ENCODE measurements around the gene TMEM185A.
"Not testable (repeated sequence)": the region's sequence is repeated elsewhere in the genome, so short reads cannot be mapped to it uniquely, and the experiment has no call there.

TMEM185A gene

DNA sequence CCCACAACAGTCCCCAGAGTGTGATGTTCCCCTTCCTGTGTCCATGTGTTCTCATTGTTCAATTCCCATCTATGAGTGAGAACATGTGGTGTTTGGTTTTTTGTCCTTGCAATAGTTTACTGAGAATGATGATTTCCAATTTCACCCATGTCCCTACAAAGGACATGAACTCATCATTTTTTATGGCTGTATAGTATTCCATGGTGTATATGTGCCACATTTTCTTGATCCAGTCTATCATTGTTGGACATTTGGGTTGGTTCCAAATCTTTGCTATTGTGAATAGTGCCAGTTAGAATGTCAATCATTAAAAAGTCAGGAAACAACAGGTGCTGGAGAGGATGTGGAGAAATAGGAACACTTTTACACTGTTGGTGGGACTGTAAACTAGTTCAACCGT, 11.9 kb downstream of the TMEM185A start:
- DNase-seq, result not testable (repeated sequence)

DNA sequence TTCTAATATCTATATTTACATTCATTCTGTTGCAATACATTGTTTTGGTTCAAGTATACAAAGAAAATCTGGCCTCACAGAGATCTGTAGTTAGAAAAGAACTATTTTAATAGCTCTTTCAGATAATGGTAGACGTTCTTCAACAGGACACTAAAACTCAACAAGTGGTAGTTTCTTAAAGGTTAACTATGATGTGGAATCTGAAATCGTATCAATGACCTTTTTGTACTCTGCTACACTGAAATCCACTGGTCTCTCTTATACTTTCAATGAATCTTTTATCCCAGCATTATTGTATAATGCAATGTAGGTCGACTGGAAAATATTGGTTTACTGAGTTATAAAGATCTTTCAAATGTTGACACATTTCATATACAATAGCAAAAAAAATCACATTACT, 12.7 kb downstream of the TMEM185A start:
- no peak for DNase-seq

DNA sequence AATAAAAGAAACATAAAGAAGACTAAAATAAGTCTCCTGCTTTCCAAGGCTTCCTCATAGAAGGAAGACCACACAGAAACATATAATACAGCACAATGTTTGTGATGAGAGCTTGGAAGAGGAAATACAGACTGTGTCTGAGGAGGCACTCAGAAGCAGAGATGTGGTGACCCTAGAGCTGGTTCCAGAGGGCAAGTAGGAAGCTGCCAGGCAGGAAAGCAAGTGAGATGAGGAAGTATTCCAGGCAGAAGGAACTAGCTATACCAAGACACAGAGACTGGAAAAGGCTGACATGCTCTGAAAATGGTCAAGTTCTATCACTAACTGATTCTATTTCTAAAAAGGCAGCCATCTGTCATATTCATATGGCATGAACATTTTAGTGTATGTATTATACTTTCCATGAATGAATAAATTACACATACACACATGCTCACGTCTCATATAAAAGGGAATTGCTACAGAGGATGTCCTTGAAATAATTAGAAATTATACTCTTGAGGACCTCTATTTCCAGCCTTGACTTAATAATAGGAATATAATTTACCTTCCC, 19.9 kb downstream of the TMEM185A start:
- DNase-seq, result no peak

DNA sequence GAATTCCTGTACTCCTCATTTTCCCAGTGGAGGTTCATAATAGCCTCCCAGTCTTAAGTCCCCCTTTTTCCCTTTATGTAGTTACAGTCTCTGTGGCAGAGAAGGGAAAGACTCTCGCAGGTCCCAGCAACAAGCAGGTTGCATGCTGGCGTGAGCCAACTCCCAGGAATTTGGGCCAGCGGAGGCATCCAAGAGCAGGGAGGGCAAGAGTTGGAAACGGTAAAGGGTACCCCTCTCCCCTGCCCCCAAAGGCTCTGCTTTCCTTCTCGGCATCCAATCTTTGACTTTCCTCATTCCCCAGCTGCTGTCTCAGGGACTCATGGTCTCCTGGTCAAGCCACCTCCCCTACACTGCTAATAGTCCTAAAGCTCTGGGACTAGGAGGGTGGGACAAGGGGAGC, 21.1 kb downstream of the TMEM185A start:
- no peak for DNase-seq

DNA sequence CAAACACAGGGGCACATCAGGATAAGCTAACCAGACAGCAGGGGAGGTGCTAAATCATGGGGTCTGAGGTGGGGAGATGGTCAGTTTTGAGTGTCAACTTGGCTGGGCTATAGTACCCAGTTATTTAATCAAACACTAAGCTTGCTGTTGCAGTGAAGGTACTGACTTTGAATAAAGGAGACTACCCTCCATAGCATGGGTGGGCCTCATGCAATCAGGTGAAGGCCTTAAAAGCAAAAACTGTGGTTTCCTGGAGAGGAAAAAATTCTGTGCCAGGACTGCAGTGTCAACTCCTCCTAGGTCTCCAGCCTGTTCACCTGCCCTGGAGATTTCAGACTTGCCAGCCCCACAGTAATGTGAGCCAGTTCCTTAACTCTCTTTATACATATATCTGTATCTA, 23.9 kb downstream of the TMEM185A start:
- DNase-seq, result no peak

DNA sequence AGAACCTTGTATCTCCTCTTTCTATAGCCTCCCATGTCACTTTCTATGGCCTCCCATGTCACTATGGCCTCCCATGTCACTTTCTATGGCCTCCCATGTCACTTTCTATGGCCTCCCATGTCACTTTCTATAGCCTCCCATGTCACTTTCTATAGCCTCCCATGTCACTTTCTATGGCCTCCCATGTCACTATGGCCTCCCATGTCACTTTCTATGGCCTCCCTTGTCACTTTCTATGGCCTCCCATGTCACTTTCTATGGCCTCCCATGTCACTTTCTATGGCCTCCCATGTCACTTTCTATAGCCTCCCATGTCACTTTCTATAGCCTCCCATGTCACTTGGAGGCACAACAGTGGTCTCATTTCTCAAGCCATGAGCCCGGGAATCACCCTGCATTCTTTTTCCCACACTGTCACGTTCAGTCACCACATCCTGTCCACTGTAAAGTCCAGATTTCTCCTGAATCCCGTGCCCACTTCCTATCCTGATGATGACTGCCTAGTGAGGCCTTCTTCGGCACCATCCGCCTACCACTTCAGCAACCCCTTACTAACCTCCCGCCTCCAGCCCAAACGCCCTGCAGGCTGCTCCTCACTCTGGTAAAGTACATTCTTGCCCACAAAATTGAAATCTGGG, 26.2 kb downstream of the TMEM185A start:
- not testable (repeated sequence) for DNase-seq

DNA sequence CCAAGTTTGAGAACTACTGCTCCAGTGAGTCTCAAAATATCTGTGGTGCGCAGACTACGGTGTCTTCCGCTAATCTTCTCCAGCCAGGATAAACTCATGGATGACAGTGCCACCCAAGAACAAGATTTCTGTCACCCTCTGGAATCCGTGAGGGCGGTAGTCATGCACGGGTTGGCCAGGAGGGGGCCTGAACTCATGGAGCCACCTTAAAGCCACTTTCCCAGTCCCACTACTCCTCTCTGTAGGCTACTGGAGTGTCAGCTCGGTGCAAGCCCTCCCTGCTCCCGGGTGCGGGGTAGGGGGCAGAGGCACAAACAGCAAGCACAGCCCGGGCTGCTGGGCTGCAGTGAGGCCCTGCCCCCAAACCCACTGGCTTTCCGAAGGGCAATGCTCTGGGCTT, 33.0 kb downstream of the TMEM185A start:
- not testable (repeated sequence) for DNase-seq

DNA sequence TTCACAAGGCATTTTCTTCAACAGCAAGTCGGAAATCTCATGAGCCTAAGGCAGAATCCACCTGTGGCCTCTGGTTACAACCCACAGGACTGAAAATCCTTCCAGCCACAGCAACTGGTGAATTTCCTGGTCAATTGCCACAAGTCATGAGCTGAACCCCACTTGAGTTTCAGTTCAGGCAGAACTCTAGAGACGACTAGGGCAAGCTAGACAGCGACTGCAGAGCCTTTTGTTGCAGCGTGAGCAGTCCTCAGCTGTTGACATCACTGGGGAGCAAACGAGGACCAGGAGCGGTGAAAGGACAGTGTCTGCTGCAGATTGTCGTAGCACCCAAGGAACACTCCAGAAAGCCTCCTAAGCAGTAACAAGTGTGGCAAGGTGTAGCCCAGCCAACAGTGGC, 35.6 kb downstream of the TMEM185A start:
- DNase-seq, result not testable (repeated sequence)

DNA sequence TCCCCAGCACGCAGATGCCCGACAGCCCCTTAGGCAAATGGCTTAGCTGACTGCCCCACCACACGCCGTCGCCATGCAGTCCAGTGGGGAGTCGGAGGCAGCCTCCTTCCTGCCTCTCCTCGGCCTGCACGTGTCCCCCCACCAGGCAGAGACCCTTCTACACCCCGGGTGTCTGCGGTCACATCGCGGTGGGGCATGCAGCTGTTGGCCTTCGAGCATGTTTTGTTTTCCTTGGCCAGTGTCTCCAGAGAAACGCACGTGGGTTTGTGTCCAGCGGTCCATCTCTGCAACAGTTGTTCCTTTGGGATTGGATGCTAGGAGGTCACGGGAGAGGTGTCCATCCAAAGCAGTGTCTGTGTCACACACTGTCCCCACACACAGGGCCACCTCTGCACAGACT, 36.4 kb downstream of the TMEM185A start, which contains the start of gene HSFX2:
HSFX2 (minus strand) TSS at position 101 of the 400 bp plus-strand sequence. CDS start 614 bp downstream, outside the sequence.
- not testable (repeated sequence) for DNase-seq

DNA sequence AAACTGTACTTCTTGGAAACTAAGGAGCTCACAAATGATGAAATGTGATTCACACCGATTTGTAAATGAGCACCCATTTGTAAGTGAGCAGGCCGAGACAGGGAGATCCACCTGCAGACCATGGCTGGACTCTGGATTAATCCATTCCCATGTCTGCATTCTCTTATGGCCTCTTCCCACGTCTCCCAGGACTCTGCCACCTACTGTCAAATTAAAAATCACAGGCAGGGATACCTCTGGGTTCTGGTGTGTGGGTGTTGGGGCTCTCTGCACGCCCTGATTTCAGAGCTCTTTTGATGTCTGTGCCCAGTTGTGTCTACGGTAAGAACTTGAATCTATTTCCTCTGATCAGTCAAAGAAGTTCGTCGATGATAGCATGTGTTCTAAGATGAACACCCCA, 40.6 kb downstream of the TMEM185A start:
- not testable (repeated sequence) for DNase-seq

DNA sequence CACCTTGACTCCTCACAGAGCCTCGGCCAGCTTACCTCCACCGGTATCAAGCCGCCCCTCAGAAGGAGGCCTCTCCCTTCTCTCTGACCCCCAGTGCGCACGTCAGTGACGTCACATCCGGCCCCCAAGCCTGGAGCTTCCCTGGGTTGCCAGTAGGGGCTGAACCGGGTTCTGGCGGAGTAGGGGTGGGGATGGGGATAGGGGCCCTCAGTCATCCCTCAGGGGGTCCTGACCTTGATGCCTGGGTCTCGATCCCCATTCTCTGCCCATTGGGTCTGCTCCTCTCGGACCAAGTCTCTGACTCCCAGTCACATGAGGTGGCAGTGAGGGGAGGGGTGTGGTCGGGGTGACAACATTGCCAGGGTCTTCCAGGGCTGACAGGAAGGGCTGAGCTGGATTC, 44.2 kb downstream of the TMEM185A start, which contains the start of gene MAGEA9B:
MAGEA9B (minus strand) TSS at position 101 of the 400 bp plus-strand sequence. CDS start 4,280 bp downstream, outside the sequence.
- DNase-seq, result not testable (repeated sequence)

DNA sequence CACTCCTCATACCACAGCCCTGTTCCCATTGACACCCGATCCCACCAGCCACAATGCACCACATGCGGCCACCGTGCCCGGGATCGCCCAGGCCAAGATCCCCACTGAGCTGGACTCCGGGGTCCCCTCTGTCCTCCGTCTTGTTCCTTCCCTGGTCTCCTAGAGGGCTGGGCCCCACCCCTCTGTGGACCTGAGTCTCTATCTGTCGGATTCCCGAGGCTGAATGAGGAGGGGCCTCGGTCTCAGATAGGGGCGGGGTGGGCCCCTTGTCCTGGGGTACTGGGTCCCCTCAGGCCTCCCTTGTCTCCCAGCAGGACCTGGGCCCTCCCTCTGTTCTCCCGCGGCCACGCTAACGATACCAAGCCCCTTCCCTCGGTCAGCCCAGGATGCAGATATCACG, 46.0 kb downstream of the TMEM185A start:
- DNase-seq, result not testable (repeated sequence)

DNA sequence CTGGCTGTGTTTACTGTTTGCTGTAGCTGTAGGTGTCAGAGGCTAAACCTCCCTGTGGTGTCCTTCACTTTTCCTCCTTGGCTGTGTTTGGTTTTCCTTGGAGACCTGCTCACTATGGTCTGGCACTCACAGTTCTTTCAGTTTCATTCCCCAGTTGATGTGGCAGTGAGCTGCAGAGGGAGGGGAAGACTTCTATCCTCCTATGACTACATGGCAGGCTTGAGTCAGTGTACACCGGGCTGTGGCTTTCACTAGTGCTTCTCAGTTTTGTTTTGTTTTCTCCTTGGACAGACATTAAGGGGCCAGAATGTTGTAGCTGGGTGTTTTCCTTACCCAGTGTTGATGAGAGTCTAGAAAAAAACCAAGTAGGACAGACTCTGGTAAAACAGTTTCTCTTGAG, 58.1 kb downstream of the TMEM185A start:
- not testable (repeated sequence) for DNase-seq

DNA sequence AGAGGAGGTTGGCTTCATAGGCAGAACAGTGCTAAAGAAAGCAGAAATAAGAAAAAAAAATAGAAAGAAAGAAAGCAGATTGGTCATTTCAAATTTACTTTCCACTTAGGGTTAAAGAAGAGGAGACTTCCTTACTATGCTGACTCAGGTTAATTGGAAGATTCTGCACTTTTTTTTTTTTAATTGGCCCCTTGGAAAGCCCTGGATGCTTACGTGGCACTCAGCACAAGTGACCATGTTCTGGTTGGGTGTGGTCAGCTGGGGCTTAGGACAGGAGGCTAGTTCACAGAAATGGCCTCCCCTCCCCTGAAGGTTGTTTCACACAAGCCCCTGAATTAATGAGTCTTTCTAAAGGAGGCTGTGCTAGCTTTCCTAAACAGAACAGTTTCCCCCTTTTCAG, 58.8 kb downstream of the TMEM185A start:
- DNase-seq, result no peak

DNA sequence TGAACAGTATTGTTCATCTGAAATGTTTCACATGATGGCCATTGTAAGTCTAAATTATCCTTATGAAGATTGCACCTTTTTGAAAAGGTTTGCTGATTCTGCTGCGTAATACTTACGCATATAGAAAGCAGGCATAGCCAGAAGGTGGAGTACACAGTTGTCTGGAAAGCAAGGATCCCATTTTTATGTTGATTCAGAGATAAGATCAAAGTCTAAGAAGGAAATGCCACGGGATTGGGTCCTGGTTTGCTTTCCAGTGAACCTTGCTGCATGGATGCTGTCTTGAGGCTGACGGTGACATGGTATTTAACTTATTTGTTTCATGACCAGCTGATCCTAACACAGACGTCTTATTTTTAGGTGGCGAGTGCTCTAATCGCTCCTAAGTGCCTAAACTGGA, 59.8 kb downstream of the TMEM185A start:
- no peak for DNase-seq

DNA sequence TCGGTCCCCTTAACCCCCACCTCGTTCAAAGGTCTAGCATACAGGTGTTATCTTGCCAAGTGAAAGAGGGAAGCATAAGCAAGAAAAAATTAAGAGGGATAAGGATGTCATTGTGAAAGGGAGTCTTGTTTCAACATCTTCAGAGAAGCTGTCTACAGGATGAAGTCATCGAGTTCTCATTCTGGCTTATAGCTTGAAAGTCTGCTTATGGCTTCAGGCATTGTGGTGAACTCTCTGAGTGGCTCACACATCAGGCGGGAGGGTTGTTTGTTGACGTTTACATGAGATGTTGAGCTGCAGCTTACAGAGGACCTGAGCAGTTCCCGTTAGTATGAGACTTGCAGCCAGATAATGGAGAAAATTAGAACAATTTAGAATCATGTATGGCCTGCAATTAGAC, 60.9 kb downstream of the TMEM185A start:
- DNase-seq, result no peak

DNA sequence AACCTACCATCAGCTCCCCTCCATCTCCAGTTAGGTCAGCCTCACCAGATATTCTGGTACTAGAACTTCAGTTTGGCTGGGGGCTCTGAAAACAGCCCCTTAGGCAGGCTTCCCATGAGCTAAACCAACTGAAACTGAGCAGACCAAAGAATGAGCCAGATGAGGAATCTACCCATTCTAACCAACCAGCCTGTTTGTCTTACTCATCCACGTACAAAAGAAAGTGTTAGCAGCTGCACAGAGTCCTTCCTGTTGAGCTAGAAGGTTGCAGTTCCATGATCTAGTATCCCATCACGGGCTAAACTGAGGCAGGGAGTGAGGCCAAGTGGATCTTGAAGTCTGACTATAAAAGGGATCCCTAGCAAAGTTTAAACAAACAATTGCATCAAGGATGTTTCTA, 61.8 kb downstream of the TMEM185A start:
- no peak for DNase-seq

DNA sequence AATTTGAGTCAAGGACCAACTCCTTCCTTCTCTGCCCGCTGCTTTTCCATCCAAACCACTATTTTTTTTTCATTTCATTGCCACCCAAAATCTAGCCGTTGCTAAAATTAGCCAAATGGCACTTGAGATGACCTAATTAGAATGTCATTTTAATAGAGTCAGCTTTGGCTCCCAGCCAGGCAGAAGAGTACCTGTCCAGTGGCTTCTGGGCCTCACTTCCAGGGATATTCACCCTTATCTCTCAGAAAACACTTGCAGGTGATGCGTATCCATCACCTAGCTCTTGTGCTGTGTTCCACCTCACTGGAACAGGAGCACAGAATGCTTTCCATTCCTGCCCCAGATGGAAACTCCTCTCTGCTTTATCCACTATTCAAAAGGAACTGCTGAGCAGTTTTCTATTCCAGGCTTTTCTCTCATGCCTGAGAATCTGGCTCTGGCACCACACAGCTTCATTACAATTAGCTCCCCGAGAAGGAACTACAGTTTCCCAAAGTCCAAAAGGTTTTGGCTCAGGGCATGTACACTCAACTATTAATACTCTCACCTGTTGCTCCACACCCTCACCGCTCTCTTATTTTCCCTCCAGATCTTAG, 62.8 kb downstream of the TMEM185A start:
- peak; percentile 37 to 46 for DNase-seq

DNA sequence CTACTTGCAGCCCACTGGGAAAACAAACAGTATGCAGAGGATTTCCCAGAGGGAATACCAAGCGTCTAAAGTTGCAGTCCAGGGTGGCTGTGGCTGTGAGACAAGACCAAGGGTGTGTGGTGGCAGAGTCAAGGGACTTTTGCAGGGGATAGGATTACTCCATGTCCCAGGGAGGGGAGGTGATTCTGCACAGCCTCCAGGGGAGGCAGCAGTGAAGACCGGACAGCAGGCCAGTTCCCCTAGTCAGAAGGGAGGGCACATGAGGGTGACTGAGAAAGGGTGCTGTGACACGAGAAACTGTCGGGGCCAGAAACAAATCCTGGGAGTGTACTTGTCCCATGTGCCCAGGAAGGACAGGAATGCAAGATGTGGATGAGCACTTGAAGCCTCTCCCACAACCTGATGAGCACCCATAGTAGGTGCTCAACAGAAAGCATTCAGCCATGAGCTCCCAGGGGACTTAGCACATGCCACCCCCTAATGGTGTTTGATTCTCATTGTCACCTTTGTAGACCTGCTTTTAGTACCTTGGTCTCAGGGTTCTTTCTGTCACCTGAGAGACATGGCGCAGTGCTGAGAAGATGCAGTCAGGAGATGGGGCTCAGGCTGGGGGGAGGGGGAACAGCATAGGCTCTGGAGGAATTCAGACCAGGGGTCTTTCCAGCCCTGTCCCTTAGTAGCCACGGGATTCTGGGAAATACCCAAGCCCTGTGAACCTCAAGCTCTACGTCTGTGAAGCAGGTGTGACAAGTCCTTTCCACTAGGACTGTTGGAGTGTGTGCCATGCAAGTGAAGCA, 63.8 kb downstream of the TMEM185A start:
- DNase-seq, result no peak

DNA sequence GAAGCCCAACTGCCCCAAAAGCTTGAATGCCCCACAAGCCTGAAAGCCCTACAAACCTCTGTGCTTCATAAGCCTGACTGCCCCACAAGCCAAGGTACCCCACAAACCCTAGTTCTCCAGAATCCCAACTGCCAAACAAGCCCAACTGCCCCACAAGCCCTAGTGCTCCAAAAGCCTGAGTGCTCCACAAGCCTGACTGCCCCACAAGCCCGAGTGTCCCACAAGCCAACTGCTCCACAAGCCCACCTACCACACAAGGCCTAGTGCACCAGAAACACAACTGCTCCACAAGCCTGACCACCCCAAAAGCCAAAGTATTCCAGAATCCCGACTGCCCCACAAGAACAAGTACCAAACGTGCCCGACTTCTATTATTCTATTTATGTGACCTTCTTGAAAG, 68.2 kb downstream of the TMEM185A start:
- no peak for DNase-seq

DNA sequence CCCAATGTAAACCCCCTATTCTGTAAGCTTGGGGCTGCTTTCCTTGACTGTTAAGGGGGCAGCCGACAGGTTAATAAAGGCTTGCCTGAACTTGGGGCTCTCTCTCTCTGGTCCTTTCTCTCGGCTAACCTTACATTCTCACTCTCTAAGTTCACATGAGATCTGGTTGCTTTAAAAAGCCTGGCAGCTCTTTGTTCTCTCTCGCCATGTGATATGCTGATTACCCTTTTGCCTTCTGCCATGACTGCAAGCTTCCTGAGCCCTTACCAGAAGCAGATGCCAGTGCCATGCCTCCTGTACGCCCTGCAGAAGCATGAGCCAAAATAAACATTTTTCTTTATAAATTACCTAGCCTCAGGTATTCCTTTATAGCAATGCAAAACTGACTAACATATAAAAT, 76.3 kb downstream of the TMEM185A start:
- not testable (repeated sequence) for DNase-seq

DNA sequence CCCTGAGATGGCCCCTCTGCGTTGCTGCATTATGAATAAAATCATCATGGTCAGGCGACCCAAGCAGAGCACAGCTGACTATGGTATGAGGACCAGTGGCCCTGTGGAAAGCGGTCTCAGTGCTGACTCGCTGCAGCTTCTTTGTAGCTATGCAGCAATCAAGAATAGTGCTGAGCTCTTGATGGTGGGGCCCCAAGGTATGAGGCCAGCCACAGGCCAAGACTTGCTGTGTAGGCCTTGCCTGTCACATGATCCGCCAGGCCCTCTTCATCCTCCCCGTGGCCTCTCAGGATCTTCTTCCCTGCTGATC, 79.7 kb downstream of the TMEM185A start:
- DNase-seq, result not testable (repeated sequence)

DNA sequence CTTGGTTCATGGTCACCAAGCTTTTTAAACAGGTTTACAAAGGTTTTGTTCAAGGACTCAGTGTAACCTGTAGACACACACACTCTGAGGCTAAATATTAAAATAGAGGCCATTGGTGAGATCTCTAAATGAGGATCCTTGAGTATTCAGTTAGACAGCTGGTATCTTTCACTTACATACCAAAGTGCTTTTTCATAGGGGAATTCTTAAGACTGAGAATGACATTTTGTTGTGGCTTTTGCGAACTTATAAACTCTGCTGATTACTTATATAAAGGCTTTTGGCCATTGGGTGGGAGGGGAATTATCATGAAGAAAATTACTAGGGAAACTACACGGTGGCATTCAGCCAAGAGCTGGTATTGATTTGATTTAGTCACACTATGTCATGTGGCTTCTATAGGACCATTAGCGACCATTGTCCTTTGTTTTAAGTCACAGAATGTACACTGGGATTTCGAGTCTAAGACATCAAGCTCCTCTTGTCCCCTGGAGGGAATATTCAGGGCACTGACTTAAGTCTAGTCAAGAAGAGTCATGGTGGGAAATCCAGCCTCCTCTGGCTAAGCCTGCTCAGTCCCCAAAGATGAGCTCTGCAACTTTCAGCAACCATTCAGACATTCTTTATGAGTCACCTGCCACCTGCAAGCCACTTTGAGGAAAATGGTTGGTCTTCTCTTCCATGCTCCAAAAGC, 80.2 kb downstream of the TMEM185A start:
- not testable (repeated sequence) for DNase-seq
